CD14-positive monocyte (primary cell): ENCODE results near the gene TEN1. TPM values are rescaled to one million over a fixed set of nuclear protein-coding genes. Genes with fewer than 3 reads are reported as not detected.

Experiments
- DNase-seq, 3 donors: peaks; one replicate each; pipeline ENCODE4 v3.0.0-alpha.2; 2011 to 2022
- H2AFZ ChIP-seq: 2 replicates; pipeline ENCODE4 v1.6.0; 2012; ENCODE audit warnings: mild to moderate bottlenecking, low read depth, low read length, inconsistent platforms; ENCODE audit not compliant: insufficient read depth, poor library complexity, severe bottlenecking
- H3K27ac ChIP-seq, 2 donors: 1 replicate in 1 of 2; 2 replicates in 1 of 2; pipeline ENCODE4 v1.5.1; 2012 to 2013; ENCODE audit warnings: low read length in 2 of 2, control low read depth in 1 of 2, inconsistent platforms in 1 of 2, low read depth in 1 of 2, mild to moderate bottlenecking in 1 of 2
- H3K27me3 ChIP-seq, 2 donors: one replicate each; pipeline versions ENCODE4 v1.6.0 to v1.6.1; 2011 to 2013; ENCODE audit warnings: low read length in 2 of 2; ENCODE audit not compliant: control insufficient read depth in 2 of 2, insufficient read depth in 2 of 2
- H3K36me3 ChIP-seq, 2 donors: replicated peaks in 1 of 2; 1 replicate in 1 of 2; 2 replicates in 1 of 2; pipeline versions ENCODE4 v1.5.1 to v1.6.1; 2012 to 2013; ENCODE audit warnings: low read length in 2 of 2, control low read depth in 1 of 2, inconsistent platforms in 1 of 2, mild to moderate bottlenecking in 1 of 2; ENCODE audit not compliant: insufficient read depth in 2 of 2, control insufficient read depth in 1 of 2
- H3K4me1 ChIP-seq, 2 donors: 1 replicate in 1 of 2; 2 replicates in 1 of 2; pipeline versions ENCODE4 v1.5.1 to v1.6.1; 2012 to 2013; ENCODE audit warnings: low read length in 2 of 2, control low read depth in 1 of 2, inconsistent platforms in 1 of 2, mild to moderate bottlenecking in 1 of 2, moderate library complexity in 1 of 2; ENCODE audit not compliant: insufficient read depth in 2 of 2, control insufficient read depth in 1 of 2
- H3K4me2 ChIP-seq: replicated peaks from 2 replicates; pipeline ENCODE3; 2012; ENCODE audit warnings: low read length, moderate library complexity, mild to moderate bottlenecking; ENCODE audit not compliant: poor library complexity, severe bottlenecking; ENCODE audit errors: extremely low read depth
- H3K4me3 ChIP-seq, 3 experiments: fragments of 200-600 bp in 1 of 3; sonication (generic) in 1 of 3; replicated peaks in 1 of 3; 1 replicate in 2 of 3; 2 replicates in 1 of 3; pipeline ENCODE4 v1.5.1; 2011 to 2013; ENCODE audit warnings: low read length in 3 of 3, mild to moderate bottlenecking in 3 of 3, control low read depth in 2 of 3, low read depth in 2 of 3, inconsistent platforms in 1 of 3, moderate library complexity in 1 of 3
- H3K79me2 ChIP-seq: 2 replicates; pipeline ENCODE4 v1.6.0; 2012; ENCODE audit warnings: mild to moderate bottlenecking, control low read depth, inconsistent platforms, low read length, moderate library complexity; ENCODE audit not compliant: insufficient read depth
- H3K9ac ChIP-seq: 2 replicates; pipeline ENCODE4 v1.6.0; 2017; ENCODE audit warnings: low read length, mild to moderate bottlenecking; ENCODE audit not compliant: insufficient read depth, poor library complexity, severe bottlenecking
- H3K9me3 ChIP-seq, 2 donors: replicated peaks in 1 of 2; 1 replicate in 1 of 2; 2 replicates in 1 of 2; pipeline versions ENCODE4 v1.5.1 to v1.6.1; 2012 to 2013; ENCODE audit warnings: low read length in 2 of 2, control low read depth in 1 of 2; ENCODE audit not compliant: control insufficient read depth in 1 of 2, insufficient read depth in 1 of 2
- H4K20me1 ChIP-seq: 2 replicates; pipeline ENCODE4 v1.6.0; 2012; ENCODE audit warnings: mild to moderate bottlenecking, low read length, control low read depth, moderate library complexity; ENCODE audit not compliant: insufficient read depth
- H3K27ac Mint-ChIP-seq, 7 donors: one replicate each; pipeline ENCODE4 v1.8.0; 2020; ENCODE audit warnings: mild to moderate bottlenecking in 7 of 7, mixed read lengths in 7 of 7, moderate library complexity in 6 of 7, inconsistent platforms in 2 of 7
- H3K27me3 Mint-ChIP-seq, 3 donors: one replicate each; pipeline ENCODE4 v1.8.0; 2021 to 2022; ENCODE audit warnings: low read depth in 3 of 3, mild to moderate bottlenecking in 3 of 3, mixed read lengths in 3 of 3, moderate library complexity in 3 of 3, inconsistent platforms in 1 of 3
- H3K36me3 Mint-ChIP-seq, 2 donors: one replicate each; pipeline ENCODE4 v1.8.0; 2020; ENCODE audit warnings: mixed read lengths in 2 of 2, inconsistent platforms in 1 of 2, mild to moderate bottlenecking in 1 of 2
- H3K4me1 Mint-ChIP-seq: one replicate; pipeline ENCODE4 v1.8.0; 2020; ENCODE audit warnings: mild to moderate bottlenecking, mixed read lengths
- H3K4me3 Mint-ChIP-seq, 2 donors: one replicate each; pipeline ENCODE4 v1.8.0; 2020; ENCODE audit warnings: mild to moderate bottlenecking in 2 of 2, mixed read lengths in 2 of 2, moderate library complexity in 1 of 2
- H3K9me3 Mint-ChIP-seq, 7 donors: one replicate each; pipeline ENCODE4 v1.8.0; 2020 to 2022; ENCODE audit warnings: mixed read lengths in 7 of 7, mild to moderate bottlenecking in 6 of 7, moderate library complexity in 6 of 7, inconsistent platforms in 2 of 7
- WGBS: methylation state at CpG from one replicate; pipeline ENCODE4 v1.1.5; 2013; ENCODE audit warnings: missing lambda C conversion rate; ENCODE audit not compliant: insufficient coverage; 5-methylcytosine and 5-hydroxymethylcytosine counted together
- intact Hi-C, 2 donors: fragments of 100-400 bp; cut with micrococcal nuclease; formaldehyde crosslinking; loops; one replicate each; pipeline versions ENCODE4 v1.15.0 to v1.15.1; 2023
- polyA plus RNA-seq, 3 donors: library from polyadenylated mRNA; depleted of rRNA in 1 of 3; unstranded in 2 of 3; stranded (reverse) in 1 of 3; fragments of 300-500 nt in 2 of 3; fragments of >200 nt in 1 of 3; fragmentation: Illumina TruSeq in 2 of 3; gene quantifications; 1 replicate in 2 of 3; 2 replicates in 1 of 3; pipeline ENCODE4 v1.2.3, GENCODE V29; 2012 to 2021
- TF ChIP-seq, protein P1 (sequence below): fragments of 200-600 bp; IDR thresholded peaks from one replicate; pipeline ENCODE4 v1.8.0; 2022; ENCODE audit warnings: antibody characterized with exemption, mild to moderate bottlenecking

Gene TEN1
- polyA plus RNA-seq, 3 donors, result 22.4 to 37.2 (median 31.3) TPM

DNA sequence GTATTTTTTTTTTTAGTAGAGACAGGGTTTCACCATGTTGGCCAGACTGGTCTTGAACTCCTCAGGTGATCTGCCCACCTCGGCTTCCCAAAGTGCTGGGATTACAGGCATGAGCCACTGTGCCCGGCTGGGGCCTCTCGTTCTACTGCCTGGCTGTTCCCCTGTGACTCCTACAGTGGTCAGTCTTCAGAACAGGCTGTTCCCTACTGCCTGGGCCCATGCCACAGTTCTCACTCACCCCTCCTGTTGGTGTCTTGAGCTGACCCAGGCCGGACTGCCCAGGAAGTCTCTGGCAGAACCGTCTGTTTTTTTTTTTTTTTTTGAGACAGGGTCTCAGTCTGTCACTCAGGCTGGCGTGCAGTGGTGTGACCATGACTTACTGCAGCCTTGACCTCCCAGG lies 24.9 kb downstream of the TEN1 start:
- peaks cover 7 to 41% of the 10 kb centered on the region in 2 donors for H3K36me3 ChIP-seq
- WGBS, result 100% methylated on average over 2 of the region's 6 CpGs
- Mint-ChIP-seq H3K27ac (no peak overlapping the region), H3K4me1 (no peaks in the 10 kb centered on the region), H3K27me3 (peaks cover 0 to 3% (median 1%) of the 10 kb centered on the region in 3 donors), H3K4me3 (no peak overlapping the region), H3K36me3 (peaks cover 30 to 56% of the 10 kb centered on the region in 2 donors), H3K9me3 (no peaks in the 10 kb centered on the region)
- no peak overlapping the region for H3K9ac ChIP-seq
- no peaks in the 10 kb centered on the region for H3K4me1 ChIP-seq
- no peak overlapping the region for H2AFZ ChIP-seq
- TF ChIP-seq, protein P1, sequence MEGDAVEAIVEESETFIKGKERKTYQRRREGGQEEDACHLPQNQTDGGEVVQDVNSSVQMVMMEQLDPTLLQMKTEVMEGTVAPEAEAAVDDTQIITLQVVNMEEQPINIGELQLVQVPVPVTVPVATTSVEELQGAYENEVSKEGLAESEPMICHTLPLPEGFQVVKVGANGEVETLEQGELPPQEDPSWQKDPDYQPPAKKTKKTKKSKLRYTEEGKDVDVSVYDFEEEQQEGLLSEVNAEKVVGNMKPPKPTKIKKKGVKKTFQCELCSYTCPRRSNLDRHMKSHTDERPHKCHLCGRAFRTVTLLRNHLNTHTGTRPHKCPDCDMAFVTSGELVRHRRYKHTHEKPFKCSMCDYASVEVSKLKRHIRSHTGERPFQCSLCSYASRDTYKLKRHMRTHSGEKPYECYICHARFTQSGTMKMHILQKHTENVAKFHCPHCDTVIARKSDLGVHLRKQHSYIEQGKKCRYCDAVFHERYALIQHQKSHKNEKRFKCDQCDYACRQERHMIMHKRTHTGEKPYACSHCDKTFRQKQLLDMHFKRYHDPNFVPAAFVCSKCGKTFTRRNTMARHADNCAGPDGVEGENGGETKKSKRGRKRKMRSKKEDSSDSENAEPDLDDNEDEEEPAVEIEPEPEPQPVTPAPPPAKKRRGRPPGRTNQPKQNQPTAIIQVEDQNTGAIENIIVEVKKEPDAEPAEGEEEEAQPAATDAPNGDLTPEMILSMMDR, result no peak
- no peak for DNase-seq
- H3K27me3 ChIP-seq, result no peaks in the 10 kb centered on the region
- H3K4me2 ChIP-seq, result no peak overlapping the region
- no peak overlapping the region for H3K4me3 ChIP-seq
- H4K20me1 ChIP-seq, result no peaks in the 10 kb centered on the region
- no peaks in the 10 kb centered on the region for H3K9me3 ChIP-seq
- H3K79me2 ChIP-seq, result no peaks in the 10 kb centered on the region
- H3K27ac ChIP-seq, result no peak overlapping the region
- intact Hi-C loops, result loop anchor here in 1 of 2 donors (2.0 kb wide), 1 partner anchor 99 kb away; the partner anchor contains the start of gene MRPL38

DNA sequence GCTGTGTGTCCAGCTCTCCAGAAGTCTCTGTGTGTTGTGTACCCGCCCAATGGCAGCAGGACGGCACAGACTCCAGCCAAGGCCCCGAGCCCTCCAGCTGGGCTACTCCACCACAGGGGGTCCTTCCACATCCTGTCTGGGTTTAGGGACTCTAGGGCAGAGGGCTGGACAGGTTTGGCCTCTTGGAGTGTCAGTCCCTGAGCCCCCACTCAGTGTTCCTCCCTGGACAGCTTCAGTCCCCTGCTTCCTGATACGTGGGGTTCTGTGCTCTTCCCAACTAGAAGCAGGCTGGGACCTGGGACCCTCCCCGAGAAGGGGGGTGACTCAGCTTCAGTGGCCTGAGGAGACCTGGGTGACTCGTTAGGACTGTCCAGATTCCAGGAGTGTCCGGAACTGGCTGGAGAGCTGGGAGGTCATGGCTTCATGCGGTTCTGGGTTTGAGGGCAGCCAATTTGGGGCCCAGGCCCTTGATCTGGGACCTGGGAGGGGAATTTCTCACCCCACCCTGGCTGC lies 25.8 kb downstream of the TEN1 start:
- no peak overlapping the region for H3K27ac Mint-ChIP-seq
- intact Hi-C loops, result loop anchor here (1.0 to 2.0 kb wide), 2 partner anchors 100 kb away; partner anchors contain the start of gene MRPL38 (in 1 of the 2)
- H3K36me3 ChIP-seq, result peaks cover 7 to 39% of the 10 kb centered on the region in 2 donors
- H3K9me3 ChIP-seq, result no peaks in the 10 kb centered on the region
- H3K27me3 ChIP-seq, result no peaks in the 10 kb centered on the region
- H3K9ac ChIP-seq, result no peak overlapping the region
- no peak overlapping the region for H3K4me2 ChIP-seq
- H2AFZ ChIP-seq, result no peak overlapping the region
- no peak overlapping the region for H3K4me3 Mint-ChIP-seq
- TF ChIP-seq, protein P1, result no peak
- H3K4me1 ChIP-seq, result no peaks in the 10 kb centered on the region
- H3K79me2 ChIP-seq, result no peaks in the 10 kb centered on the region
- H3K4me1 Mint-ChIP-seq, result no peaks in the 10 kb centered on the region
- WGBS, result 92% methylated on average over 4 of the region's 8 CpGs
- peaks cover 0 to 1% (median 0%) of the 10 kb centered on the region in 7 donors for H3K9me3 Mint-ChIP-seq
- H3K27me3 Mint-ChIP-seq, result peaks cover 0 to 3% (median 1%) of the 10 kb centered on the region in 3 donors
- H3K4me3 ChIP-seq, result no peak overlapping the region
- no peak overlapping the region for H3K27ac ChIP-seq
- no peak for DNase-seq
- peaks cover 30 to 49% of the 10 kb centered on the region in 2 donors for H3K36me3 Mint-ChIP-seq
- H4K20me1 ChIP-seq, result no peaks in the 10 kb centered on the region
